CD4-positive, alpha-beta T cell treated with Interleukin-2 at 100 ng/mL for 4 hours (primary cell): ENCODE measurements around the gene TAS2R31.
"Not testable (repeated sequence)": the region's sequence is repeated elsewhere in the genome, so short reads cannot be mapped to it uniquely, and the experiment has no call there.

Experiments used
- DNase-seq: peaks from one replicate; pipeline ENCODE4 v3.0.0-alpha.2; 2020; ENCODE audit warnings: low spot score

Gene TAS2R31

GRCh38 chr12:11031307-11031706 is at the start of gene TAS2R31:
TSS of gene TAS2R31 (minus strand) at chr12:11031407. CDS start at chr12:11031335, 72 bp downstream.
- no peak for DNase-seq

- DNase-seq: no peak
Measured at GRCh38 chr12:11078246-11078645, 47.0 kb upstream of the TAS2R31 start.

- DNase-seq: no peak
Measured at GRCh38 chr12:11075642-11076041, 44.4 kb upstream of the TAS2R31 start.

GRCh38 chr12:11071414-11071813 is 40.2 kb upstream of the TAS2R31 start:
- no peak for DNase-seq

- DNase-seq: no peak
Measured at GRCh38 chr12:11070999-11071398, 39.8 kb upstream of the TAS2R31 start.

DNA sequence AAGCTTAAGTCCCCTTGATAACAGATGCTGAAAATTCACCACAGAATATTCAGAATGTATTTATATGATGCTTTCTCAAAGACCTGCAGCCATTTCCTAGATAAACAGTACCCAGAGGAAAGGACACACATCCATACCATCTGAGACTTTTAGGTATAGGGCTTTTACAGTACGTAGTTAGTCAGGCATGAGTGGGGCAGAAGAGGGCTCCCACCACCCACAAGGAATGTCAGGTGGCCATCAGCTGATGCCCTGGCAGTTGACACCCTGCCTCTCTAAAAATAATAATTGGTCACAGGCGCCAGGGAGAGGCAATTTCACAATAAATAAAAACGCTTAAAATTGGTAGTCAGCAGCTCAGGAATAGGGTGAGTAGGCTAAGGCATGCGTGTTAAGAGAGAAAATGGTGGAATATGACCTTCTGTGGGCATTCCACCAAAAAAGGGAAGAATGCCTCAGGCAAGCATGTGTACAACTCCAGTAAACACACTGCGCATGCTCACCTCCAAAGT is 38.7 kb upstream of the TAS2R31 start:
- no peak for DNase-seq

- no peak for DNase-seq
Measured at GRCh38 chr12:11067514-11067913, 36.3 kb upstream of the TAS2R31 start.

DNA sequence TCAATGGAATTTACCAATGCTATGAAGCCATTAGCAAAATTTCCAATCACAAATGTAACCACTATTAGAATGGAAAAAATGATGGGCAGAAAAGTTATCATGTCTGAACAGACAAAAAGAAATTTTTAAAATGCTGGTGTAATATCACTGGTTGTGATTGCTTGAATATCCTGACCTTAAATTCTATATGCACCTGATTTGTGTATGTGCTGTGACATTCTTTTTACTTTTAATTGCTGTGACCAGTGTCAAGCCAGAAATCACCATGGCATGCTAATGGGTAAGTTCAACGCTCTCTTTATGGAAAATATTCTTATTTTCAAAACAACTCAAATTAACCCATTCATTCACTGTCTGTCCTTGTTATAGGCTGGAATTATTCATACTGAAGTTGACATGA is 31.0 kb upstream of the TAS2R31 start, which contains the start of gene TAS2R46:
TAS2R46 (minus strand) TSS at position 101 of the 400 bp plus-strand sequence; CDS start at position 101, 0 bp downstream.
- DNase-seq: not testable (repeated sequence)

DNA sequence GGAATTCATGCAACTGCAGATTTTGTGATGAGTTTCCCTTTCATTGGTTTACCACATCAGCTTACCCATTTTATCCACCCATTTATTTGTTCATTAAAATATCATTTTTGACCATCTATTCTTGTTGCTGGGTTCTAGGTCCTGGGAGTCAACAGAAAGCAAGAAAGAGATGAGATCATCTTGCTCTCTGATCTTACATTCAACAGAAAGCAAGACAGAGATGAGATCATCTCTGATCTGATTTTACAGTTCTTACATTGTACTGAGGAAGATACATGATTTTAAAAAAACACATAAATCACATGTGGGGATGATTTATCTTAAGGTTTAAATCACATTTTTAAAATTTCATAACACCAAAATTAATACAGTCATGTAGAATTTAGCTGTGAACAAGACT is 28.6 kb upstream of the TAS2R31 start:
- DNase-seq: no peak

DNA sequence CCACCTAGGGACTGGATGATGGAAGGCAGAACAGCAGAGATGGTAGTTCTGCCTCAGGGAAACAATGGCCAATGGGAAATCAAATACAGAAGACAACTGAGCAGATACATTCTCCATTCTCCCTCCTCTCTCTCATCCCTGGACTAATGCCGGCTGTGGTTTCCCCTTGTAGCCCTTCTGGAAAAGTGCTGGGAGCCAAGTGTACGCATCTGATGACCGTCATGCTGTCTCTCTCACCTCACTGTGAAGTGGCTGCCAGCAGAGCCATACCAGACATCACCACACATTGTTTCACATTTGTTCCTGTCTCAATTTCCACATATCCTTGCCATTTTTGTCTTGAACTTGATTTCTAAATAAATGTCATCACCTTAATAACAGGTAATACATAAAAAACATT is 27.8 kb upstream of the TAS2R31 start:
- no peak for DNase-seq

DNA sequence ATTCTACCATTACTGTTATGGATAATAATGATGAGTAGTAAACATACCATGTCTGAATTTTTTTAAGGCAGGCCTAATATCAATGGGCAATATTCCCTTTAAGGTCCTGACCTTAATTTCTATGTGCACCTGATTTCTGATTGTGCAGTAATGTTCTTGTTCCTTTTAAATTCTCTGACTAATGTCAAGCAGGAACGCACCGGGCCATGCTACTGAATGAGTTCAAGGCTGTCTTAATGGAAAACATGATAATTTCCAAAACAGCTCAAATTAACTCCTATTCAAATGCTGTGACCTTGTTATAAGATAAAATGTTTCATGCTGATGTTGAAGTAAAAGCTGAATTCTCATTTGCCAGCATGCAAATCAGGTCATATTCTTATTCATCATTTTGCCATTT is 24.1 kb upstream of the TAS2R31 start:
- DNase-seq: no peak

GRCh38 chr12:11049806-11050531 is 18.8 kb upstream of the TAS2R31 start:
- not testable (repeated sequence) for DNase-seq

GRCh38 chr12:11041366-11041765 is 10.2 kb upstream of the TAS2R31 start:
- DNase-seq: not testable (repeated sequence)

GRCh38 chr12:11040162-11040561 is 9.0 kb upstream of the TAS2R31 start:
- DNase-seq: no peak

DNA sequence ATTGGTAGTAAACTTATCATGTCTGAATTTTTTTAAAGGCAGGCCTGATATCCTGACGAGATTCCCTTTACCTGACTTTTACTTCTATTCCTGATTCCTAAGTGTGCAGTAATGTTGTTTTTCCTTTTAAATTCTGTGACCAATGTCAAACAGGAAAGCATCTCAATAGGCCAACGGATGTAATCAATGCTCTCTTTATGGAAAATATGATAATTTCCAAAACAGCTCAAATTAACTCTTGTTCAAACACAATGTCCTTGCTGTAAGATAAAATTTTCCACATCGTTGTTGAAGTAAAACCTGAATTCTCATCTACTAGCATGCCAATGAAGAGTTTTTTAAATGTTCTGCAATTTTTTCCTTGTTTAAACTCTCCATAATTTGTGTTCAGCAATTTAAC is 8.0 kb upstream of the TAS2R31 start:
- DNase-seq: no peak

DNA sequence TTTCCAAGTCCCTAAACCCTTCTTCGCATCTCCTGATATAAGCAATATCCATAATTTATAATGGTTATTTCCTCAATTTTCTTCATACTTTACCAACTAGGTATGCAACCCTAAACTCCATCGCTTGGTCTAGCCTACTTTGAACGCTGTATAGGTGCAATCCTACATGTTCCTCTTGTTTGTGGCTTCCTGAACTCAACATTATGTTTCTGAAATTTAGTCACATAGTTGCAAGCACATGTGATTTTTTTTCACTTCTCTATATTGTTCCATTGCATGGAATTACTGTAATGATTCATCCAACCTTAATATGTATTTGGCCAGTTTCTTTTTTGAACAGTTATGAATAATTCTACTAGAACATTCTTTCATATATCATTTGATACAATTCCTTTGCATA is 2.8 kb upstream of the TAS2R31 start:
- not testable (repeated sequence) for DNase-seq

DNA sequence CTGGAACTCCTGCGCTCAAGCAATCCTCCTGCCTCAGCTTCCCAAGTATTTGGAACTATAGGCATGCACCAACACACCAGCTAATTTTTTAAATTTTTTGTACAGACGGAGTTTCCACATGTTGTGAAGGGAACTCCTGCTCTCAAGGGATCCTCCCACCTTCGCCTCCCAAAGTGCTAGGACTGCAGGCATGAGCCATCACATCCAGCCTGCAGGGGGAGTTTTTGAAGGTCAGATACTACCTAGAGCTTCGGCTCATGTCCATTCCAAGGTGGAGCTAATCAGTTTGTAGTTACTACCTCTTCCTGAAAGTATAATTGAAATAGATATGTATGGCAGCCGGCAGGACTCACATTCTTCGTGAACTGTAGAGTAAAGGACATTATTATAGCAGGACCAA is 5.1 kb downstream of the TAS2R31 start:
- no peak for DNase-seq

DNA sequence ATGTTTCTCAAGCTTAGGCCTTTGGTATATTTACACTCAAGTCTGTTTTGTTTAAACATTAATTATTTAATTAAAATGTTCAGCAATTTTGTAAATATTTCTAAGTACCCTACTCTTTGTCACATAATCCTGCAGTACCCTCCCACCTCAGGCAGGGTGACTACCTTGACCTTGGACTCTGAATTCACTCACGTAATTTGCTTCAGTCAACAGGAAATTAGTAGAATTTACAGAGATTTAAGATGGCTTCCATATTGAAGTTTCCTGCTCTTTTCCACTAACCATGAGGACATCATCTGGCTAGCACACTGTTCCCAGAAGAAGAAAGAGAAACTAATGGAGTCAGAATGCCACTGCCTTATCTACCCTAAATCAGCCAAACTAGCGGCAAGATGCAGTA is 7.8 kb downstream of the TAS2R31 start:
- DNase-seq: no peak

- DNase-seq: no peak
Measured at GRCh38 chr12:11022520-11022919, 8.7 kb downstream of the TAS2R31 start, which contains the start of gene TAS2R19. TSS of gene TAS2R19 (minus strand) at chr12:11022620. CDS start at chr12:11022571, 49 bp downstream.

- DNase-seq: no peak
Measured at GRCh38 chr12:11016937-11017336, 14.3 kb downstream of the TAS2R31 start.

- no peak for DNase-seq
Measured at GRCh38 chr12:11015775-11016430, 15.3 kb downstream of the TAS2R31 start.

DNA sequence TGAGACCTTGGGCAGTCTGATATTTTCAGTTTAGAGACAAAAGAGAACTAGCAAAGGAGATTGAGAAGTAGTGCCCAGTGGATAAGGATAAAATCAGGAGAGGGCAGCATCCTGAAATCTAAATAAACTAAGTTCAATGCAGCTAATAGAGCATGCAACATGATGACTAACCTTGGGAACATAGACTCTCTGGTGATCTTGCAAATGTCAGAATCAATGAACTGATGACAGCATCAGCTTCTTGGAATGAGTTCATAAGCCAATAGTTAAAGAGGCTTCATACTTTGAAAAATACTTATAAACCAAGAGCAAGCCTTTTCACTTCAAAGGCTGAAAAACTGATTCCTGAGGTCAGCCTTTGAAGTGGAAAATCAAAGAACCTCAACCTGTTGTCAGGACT is 17.0 kb downstream of the TAS2R31 start:
- no peak for DNase-seq

DNA sequence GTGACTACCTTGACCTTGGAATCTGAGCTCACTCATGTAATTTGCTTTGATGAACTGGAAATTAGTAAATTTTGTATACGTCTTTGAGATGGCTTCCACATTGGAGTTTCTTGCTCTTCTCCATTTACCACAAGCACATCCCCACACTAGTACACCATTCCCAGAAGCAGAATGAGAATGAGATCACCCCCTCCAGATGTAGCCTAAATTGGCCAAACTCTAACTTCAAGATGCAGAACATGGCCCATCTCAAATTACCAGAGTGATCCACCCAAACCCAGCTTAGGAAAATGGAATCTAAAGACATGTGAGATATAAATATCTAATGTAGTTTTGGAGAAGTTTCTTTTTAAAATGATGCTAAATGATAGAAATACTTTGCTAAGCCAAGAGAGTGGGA is 23.6 kb downstream of the TAS2R31 start:
- no peak for DNase-seq
